Activated naive CD4-positive, alpha-beta T cell treated with anti-CD3 and anti-CD28 coated beads, Interleukin-2, amount 50 U/mL, for 72 hours (primary cell): ENCODE measurements around the gene DAB1. TPM values are rescaled to one million over a fixed set of nuclear protein-coding genes. Genes with fewer than 3 reads are reported as not detected.

Experiments
- ATAC-seq, 2 donors: fragments of 150-1000 bp; cut with Tn5 transposase; 2 replicates each; pipeline ENCODE4 v1.10.0; 2021; ENCODE audit warnings: mild to moderate bottlenecking in 2 of 2, moderate library complexity in 2 of 2
- DNase-seq, 2 donors: peaks; one replicate each; pipeline ENCODE4 v3.0.0; 2021 to 2022; ENCODE audit warnings: low spot score in 2 of 2
- H3K27ac Mint-ChIP-seq, 2 donors: one replicate each; pipeline ENCODE4 v1.8.0; 2022; ENCODE audit warnings: mild to moderate bottlenecking in 2 of 2, mixed read lengths in 2 of 2
- H3K36me3 Mint-ChIP-seq, 2 donors: one replicate each; pipeline ENCODE4 v1.8.0; 2022; ENCODE audit warnings: mixed read lengths in 2 of 2
- H3K9me3 Mint-ChIP-seq, 2 donors: one replicate each; pipeline ENCODE4 v1.8.0; 2022; ENCODE audit warnings: mixed read lengths in 2 of 2
- total RNA-seq, 2 donors: library from RNA; stranded (reverse); gene quantifications; one replicate each; pipeline ENCODE4 v1.2.3, GENCODE V29; 2022

DAB1 gene
- total RNA-seq, 2 donors from 2014 or later = 0.14 TPM; not detected in 1

GRCh38 chr1:57208741-57209302, 215.0 kb downstream of the DAB1 start:
- ATAC-seq = no peak
- no peaks in the 10 kb centered on the region for H3K36me3 Mint-ChIP-seq
- no peak for DNase-seq
- H3K9me3 Mint-ChIP-seq = peaks cover 0 to 3% of the 10 kb centered on the region in 2 donors
- no peak overlapping the region for H3K27ac Mint-ChIP-seq

- H3K36me3 Mint-ChIP-seq = no peaks in the 10 kb centered on the region
- peaks cover 3 to 5% of the 10 kb centered on the region in 2 donors for H3K9me3 Mint-ChIP-seq
- DNase-seq = no peak
- H3K27ac Mint-ChIP-seq = no peak overlapping the region
- no peak for ATAC-seq
Measured at GRCh38 chr1:57206038-57206437, 217.8 kb downstream of the DAB1 start.

GRCh38 chr1:57204942-57205787, 218.7 kb downstream of the DAB1 start:
- DNase-seq (no peak), ATAC-seq (no peak)
- no peak overlapping the region for H3K27ac Mint-ChIP-seq
- peaks cover 3 to 5% of the 10 kb centered on the region in 2 donors for H3K9me3 Mint-ChIP-seq
- no peaks in the 10 kb centered on the region for H3K36me3 Mint-ChIP-seq

GRCh38 chr1:57204091-57204490, 219.8 kb downstream of the DAB1 start:
- Mint-ChIP-seq H3K9me3 (peaks cover 3 to 5% of the 10 kb centered on the region in 2 donors), H3K27ac (no peak overlapping the region), H3K36me3 (no peaks in the 10 kb centered on the region)
- no peak for ATAC-seq
- no peak for DNase-seq

GRCh38 chr1:57202241-57202640, 221.6 kb downstream of the DAB1 start:
- Mint-ChIP-seq H3K36me3 (no peaks in the 10 kb centered on the region), H3K27ac (no peak overlapping the region), H3K9me3 (peaks cover 3 to 5% of the 10 kb centered on the region in 2 donors)
- ATAC-seq = no peak
- no peak for DNase-seq

DNA sequence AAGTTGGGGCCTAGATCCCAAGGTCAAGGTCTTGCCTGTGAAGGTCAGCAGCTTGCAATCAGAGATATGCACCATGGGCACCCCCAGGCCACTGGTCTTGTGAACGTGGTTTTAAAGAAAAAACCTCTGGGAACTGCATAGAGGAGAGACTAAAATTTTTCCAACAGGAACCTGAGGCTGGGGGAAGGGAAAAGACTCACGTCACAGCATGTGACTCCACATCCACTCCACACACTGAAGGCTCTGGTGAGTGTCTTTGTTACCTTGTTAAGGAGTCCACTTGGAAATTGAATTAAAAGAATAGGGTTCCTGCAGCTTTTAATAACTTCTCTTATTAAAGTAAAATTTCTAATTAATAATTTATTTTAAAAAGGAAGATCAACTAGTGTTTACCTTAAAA, 224.9 kb downstream of the DAB1 start:
- H3K9me3 Mint-ChIP-seq = peaks cover 0 to 5% of the 10 kb centered on the region in 2 donors
- no peak overlapping the region for H3K27ac Mint-ChIP-seq
- no peak for ATAC-seq
- no peaks in the 10 kb centered on the region for H3K36me3 Mint-ChIP-seq
- DNase-seq = no peak

- H3K9me3 Mint-ChIP-seq = peaks cover 0 to 5% of the 10 kb centered on the region in 2 donors
- H3K27ac Mint-ChIP-seq = no peak overlapping the region
- DNase-seq (no peak), ATAC-seq (no peak)
- no peaks in the 10 kb centered on the region for H3K36me3 Mint-ChIP-seq
Measured at GRCh38 chr1:57195436-57195941, 228.4 kb downstream of the DAB1 start.

GRCh38 chr1:57192222-57192621, 231.6 kb downstream of the DAB1 start:
- no peak for DNase-seq
- Mint-ChIP-seq H3K36me3 (no peaks in the 10 kb centered on the region), H3K9me3 (peaks cover 0 to 5% of the 10 kb centered on the region in 2 donors), H3K27ac (no peak overlapping the region)
- ATAC-seq = no peak

DNA sequence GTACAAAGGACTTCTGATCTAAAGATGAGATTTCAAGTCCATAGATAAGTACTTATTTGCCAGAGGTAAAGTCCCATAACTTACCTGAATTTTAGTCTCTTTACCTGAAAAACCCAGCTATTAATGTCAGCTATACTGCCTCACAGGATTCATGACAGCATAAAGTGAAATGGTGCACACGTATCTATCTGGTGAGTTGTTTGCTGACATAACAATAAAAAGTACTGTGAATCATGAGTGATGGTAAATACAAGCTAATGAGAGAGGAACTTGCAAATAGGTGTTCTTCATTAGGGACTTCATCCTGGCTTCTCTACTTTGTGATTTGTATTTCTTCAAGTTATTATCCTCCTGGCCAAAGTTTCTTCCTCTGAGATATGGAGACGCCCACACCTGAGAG, 233.0 kb downstream of the DAB1 start:
- no peak for ATAC-seq
- H3K27ac Mint-ChIP-seq = no peak overlapping the region
- no peaks in the 10 kb centered on the region for H3K36me3 Mint-ChIP-seq
- no peak for DNase-seq
- H3K9me3 Mint-ChIP-seq = peaks cover 0 to 5% of the 10 kb centered on the region in 2 donors

GRCh38 chr1:57188168-57188567, 235.7 kb downstream of the DAB1 start:
- peaks cover 0 to 5% of the 10 kb centered on the region in 2 donors for H3K9me3 Mint-ChIP-seq
- no peak for DNase-seq
- ATAC-seq = no peak
- no peak overlapping the region for H3K27ac Mint-ChIP-seq
- no peaks in the 10 kb centered on the region for H3K36me3 Mint-ChIP-seq

GRCh38 chr1:57186455-57186854, 237.4 kb downstream of the DAB1 start:
- ATAC-seq (no peak), DNase-seq (no peak)
- H3K36me3 Mint-ChIP-seq = no peaks in the 10 kb centered on the region
- no peak overlapping the region for H3K27ac Mint-ChIP-seq
- peaks cover 0 to under 1% of the 10 kb centered on the region in 2 donors for H3K9me3 Mint-ChIP-seq

DNA sequence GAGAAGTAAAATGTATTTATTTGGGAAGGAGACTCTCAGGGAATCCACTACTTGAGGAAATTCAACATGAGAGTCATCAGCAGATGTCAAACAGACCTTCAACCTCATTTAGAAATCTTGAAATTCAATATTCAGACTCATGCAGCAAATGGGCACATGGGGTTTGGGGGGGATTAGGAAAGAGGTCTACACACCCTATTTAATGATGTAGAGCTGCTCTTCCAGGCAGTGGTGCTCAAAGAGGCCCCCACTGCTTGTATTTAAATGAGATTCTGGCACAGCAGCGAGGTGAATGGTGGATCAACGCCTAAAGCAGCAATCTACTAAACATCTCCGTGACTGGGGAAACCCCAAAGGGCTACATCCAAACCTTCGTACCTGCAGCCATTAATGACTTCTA, 244.9 kb downstream of the DAB1 start:
- peaks cover 0 to 9% of the 10 kb centered on the region in 2 donors for H3K9me3 Mint-ChIP-seq
- no peak for ATAC-seq
- no peak overlapping the region for H3K27ac Mint-ChIP-seq
- no peaks in the 10 kb centered on the region for H3K36me3 Mint-ChIP-seq
- no peak for DNase-seq

GRCh38 chr1:57175506-57175905, 248.4 kb downstream of the DAB1 start:
- ATAC-seq = no peak

DNA sequence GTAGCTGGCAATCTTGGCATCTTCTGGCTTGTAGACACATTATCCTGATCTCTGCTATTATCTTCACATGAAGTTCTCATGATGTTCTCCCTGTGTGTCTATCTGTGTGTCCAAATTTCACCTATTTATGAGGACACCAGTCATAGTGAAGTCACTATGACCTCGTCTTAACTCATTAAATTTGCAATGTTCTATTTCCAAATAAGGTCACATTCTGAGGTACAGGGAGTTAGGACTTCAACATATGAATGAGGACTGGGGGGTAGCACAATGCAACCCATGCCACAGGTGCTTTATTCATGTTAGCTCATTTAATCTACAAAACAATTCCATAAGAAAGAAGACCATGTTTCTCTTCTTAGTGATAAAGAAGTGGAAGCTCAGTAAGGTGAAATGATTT, 251.8 kb downstream of the DAB1 start:
- DNase-seq = no peak
- ATAC-seq = no peak
- Mint-ChIP-seq H3K9me3 (peaks cover 8 to 11% of the 10 kb centered on the region in 2 donors), H3K36me3 (no peaks in the 10 kb centered on the region), H3K27ac (no peak overlapping the region)

More at GRCh38 chr1:57175506-57175905, 248.4 kb downstream of the DAB1 start:
- no peak overlapping the region for H3K27ac Mint-ChIP-seq
- peaks cover 0 to 15% of the 10 kb centered on the region in 2 donors for H3K9me3 Mint-ChIP-seq
- no peaks in the 10 kb centered on the region for H3K36me3 Mint-ChIP-seq
- DNase-seq = no peak

- peak in 1 of 2 donors; percentile 24 for ATAC-seq
- H3K9me3 Mint-ChIP-seq = peaks cover 8 to 11% of the 10 kb centered on the region in 2 donors
- no peaks in the 10 kb centered on the region for H3K36me3 Mint-ChIP-seq
- H3K27ac Mint-ChIP-seq = no peak overlapping the region
- DNase-seq = no peak
Measured at GRCh38 chr1:57167997-57168396, 255.9 kb downstream of the DAB1 start.

DNA sequence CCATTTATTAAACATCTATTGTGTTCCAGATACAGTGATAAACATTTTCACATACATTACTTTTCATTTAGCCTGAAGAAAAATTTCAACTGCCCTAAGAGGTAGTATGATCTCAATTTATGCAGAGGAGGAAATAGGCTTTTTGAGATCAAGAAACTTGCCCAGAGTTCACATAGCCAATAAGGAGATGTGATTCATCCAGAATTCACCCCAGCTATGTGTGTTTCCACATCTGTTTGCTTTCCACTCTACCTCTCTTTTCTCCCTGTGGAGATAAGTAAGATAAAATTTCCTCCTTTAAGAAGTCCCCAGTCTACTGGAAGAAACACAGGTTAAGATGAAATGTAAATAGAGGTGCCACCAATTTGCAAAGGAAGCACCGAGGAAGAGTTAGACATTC, 258.3 kb downstream of the DAB1 start:
- H3K9me3 Mint-ChIP-seq = peaks cover 6 to 8% of the 10 kb centered on the region in 2 donors
- no peak for DNase-seq
- no peaks in the 10 kb centered on the region for H3K36me3 Mint-ChIP-seq
- no peak overlapping the region for H3K27ac Mint-ChIP-seq
- ATAC-seq = no peak

- peak in 1 of 2 donors; percentile 50 for ATAC-seq
- H3K9me3 Mint-ChIP-seq = peaks cover 6 to 8% of the 10 kb centered on the region in 2 donors
- H3K36me3 Mint-ChIP-seq = no peaks in the 10 kb centered on the region
Measured at GRCh38 chr1:57164584-57164983, 259.3 kb downstream of the DAB1 start.

More at GRCh38 chr1:57164584-57164983, 259.3 kb downstream of the DAB1 start:
- no peak for DNase-seq
- H3K27ac Mint-ChIP-seq = no peak overlapping the region
